ENCODE data around the gene SFTA2.
A peak's percentile ranks its signal among the peaks of the same experiment; 100 is the strongest.

The SFTA2 gene

GRCh38 chr6:30917487-30917886 is 14.5 kb downstream of the SFTA2 start:
- TF ChIP-seq, protein P1, sequence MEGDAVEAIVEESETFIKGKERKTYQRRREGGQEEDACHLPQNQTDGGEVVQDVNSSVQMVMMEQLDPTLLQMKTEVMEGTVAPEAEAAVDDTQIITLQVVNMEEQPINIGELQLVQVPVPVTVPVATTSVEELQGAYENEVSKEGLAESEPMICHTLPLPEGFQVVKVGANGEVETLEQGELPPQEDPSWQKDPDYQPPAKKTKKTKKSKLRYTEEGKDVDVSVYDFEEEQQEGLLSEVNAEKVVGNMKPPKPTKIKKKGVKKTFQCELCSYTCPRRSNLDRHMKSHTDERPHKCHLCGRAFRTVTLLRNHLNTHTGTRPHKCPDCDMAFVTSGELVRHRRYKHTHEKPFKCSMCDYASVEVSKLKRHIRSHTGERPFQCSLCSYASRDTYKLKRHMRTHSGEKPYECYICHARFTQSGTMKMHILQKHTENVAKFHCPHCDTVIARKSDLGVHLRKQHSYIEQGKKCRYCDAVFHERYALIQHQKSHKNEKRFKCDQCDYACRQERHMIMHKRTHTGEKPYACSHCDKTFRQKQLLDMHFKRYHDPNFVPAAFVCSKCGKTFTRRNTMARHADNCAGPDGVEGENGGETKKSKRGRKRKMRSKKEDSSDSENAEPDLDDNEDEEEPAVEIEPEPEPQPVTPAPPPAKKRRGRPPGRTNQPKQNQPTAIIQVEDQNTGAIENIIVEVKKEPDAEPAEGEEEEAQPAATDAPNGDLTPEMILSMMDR (IDR thresholded peaks at IDR 0.05; ENCODE audit: low read depth, low read length): no peak
- no peak overlapping the region for H3K4me3 ChIP-seq (ENCODE audit: low read depth, low read length)

DNA sequence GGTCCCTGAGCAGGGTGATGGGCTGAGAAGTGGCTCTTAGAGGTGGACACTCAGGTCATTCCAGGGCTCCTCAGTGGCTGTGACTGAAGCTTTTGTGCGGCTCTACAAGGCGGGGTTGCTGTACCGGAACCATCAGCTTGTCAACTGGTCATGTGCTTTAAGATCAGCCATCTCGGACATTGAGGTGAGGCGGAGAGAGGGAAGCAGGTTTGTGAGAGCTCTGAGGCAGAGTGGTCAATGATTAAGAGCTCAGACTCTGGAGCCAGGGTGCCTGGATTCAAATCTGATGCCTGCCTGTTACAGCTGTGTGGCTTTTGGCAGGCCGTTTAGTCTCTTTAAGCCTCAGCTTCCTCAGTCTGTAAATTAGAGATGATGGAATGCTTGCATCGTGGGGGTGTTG is 14.9 kb downstream of the SFTA2 start:
- H3K4me3 ChIP-seq (ENCODE audit: low read depth, low read length): no peak overlapping the region
- TF ChIP-seq, protein P1 (IDR thresholded peaks at IDR 0.05; ENCODE audit: low read depth, low read length): no peak

- no peak overlapping the region for H3K4me3 ChIP-seq (ENCODE audit: low read depth, low read length)
- TF ChIP-seq, protein P1 (IDR thresholded peaks at IDR 0.05; ENCODE audit: low read depth, low read length): peak; percentile 53
Measured at GRCh38 chr6:30915591-30915946, 16.4 kb downstream of the SFTA2 start.

- TF ChIP-seq, protein P1 (IDR thresholded peaks at IDR 0.05; ENCODE audit: low read depth, low read length): no peak
- H3K4me3 ChIP-seq (ENCODE audit: low read depth, low read length): peak overlapping the region; percentile 52
Measured at GRCh38 chr6:30914854-30915590, 16.9 kb downstream of the SFTA2 start.

DNA sequence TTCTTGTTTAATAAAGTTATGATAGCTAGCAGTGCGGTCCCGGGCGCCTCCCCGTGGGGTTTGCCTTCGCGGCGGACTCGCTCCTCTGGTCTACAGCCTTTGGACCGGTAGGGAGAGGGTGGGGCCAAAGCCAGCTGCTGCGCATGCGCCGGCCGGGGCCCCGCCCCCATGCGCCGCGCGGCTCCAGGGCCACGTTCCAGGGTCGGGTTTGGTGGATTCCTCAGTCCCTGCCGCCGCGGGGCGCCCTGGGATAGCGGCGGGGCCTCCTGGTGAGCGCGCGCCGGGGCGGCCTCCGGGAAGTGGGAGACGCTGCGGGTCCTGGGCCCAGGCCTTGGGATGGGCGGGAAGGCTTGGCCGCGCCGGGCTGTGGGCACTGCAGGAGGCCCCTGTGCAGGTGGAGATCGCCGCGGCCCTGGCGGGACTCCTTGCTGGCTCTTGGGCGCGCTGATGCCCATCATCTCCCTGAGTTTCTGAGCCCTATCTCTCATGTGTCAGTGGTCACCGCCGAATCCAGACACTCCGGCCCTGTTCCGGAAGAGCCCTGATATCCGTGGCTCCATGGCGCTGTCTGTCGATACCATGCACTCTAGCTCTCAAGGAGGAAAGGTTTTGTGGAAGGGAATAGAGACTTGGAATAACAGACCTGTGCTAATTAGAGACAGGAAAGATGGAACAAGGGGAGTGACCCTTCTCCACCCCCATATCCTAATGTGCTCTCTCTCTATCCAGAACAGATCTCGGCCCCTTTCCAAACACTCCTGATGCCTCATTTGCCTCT is 17.7 kb downstream of the SFTA2 start, which contains the start of gene VARS2:
Gene VARS2 (plus strand): TSS at position 163 of the 778 bp plus-strand sequence. CDS start 599 bp downstream, at position 762.
- H3K4me3 ChIP-seq (ENCODE audit: low read depth, low read length): peak within 1 kb of the TSS; percentile 52
- TF ChIP-seq, protein P1 (IDR thresholded peaks at IDR 0.05; ENCODE audit: low read depth, low read length): no peak

GRCh38 chr6:30913721-30914075 is 18.3 kb downstream of the SFTA2 start:
- TF ChIP-seq, protein P1 (IDR thresholded peaks at IDR 0.05; ENCODE audit: low read depth, low read length): no peak
- peak overlapping the region; percentile 52 for H3K4me3 ChIP-seq (ENCODE audit: low read depth, low read length)
